Measurements from ENCODE around the gene GABRR2.

DNA sequence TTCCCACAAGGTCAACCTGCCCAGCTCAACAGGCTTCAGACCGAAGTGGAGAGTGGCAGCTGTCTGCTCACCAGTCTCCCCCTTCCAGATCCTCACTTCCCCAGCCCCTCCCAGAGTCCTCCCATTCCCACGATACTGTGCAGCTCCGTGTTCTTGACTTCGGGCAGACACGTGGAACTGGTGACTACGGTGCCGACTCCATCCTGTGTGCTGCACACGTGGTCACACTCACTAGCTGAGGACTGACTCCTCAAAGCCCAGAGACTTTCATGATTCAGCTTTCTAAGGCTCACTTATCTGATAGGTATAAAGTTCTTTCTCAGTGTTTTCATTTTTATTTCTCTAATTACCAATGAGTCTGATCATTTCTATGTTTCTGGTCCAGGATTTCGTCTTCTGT is 32.4 kb downstream of the GABRR2 start:
- TF ChIP-seq, protein P1, sequence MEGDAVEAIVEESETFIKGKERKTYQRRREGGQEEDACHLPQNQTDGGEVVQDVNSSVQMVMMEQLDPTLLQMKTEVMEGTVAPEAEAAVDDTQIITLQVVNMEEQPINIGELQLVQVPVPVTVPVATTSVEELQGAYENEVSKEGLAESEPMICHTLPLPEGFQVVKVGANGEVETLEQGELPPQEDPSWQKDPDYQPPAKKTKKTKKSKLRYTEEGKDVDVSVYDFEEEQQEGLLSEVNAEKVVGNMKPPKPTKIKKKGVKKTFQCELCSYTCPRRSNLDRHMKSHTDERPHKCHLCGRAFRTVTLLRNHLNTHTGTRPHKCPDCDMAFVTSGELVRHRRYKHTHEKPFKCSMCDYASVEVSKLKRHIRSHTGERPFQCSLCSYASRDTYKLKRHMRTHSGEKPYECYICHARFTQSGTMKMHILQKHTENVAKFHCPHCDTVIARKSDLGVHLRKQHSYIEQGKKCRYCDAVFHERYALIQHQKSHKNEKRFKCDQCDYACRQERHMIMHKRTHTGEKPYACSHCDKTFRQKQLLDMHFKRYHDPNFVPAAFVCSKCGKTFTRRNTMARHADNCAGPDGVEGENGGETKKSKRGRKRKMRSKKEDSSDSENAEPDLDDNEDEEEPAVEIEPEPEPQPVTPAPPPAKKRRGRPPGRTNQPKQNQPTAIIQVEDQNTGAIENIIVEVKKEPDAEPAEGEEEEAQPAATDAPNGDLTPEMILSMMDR (IDR thresholded peaks at IDR 0.05), result no peak
- no peak for TF ChIP-seq POLR2A (IDR thresholded peaks at IDR 0.05)
